Left lung (tissue), 10 donors: ENCODE data around the gene CRAMP1. TPM values are rescaled to one million over a fixed set of nuclear protein-coding genes. Genes with fewer than 3 reads are reported as not detected.
A peak's percentile ranks its signal among the peaks of the same experiment; 100 is the strongest.
"Not testable (repeated sequence)": the region's sequence is repeated elsewhere in the genome, so short reads cannot be mapped to it uniquely, and the experiment has no call there.

ENCODE experiments used
- ATAC-seq: fragments of 200-7000 bp; cut with Tn5 transposase; one replicate; pipeline ENCODE4 v1.9.1; 2020; ENCODE audit warnings: moderate library complexity
- DNase-seq, 4 donors: peaks; one replicate each; pipeline ENCODE4 v3.0.0-alpha.2; 2013 to 2020
- H3K27ac ChIP-seq, 2 donors: fragments of 200-600 bp; sonication (generic) in 1 of 2; one replicate each; pipeline versions ENCODE4 v1.5.0 to v1.8.0; 2020 to 2021
- H3K27me3 ChIP-seq, 2 donors: fragments of 200-600 bp; sonication (generic) in 1 of 2; one replicate each; pipeline versions ENCODE4 v1.5.0 to v1.8.0; 2020 to 2021
- H3K36me3 ChIP-seq, 2 donors: fragments of 200-600 bp; sonication (generic) in 1 of 2; one replicate each; pipeline versions ENCODE4 v1.5.0 to v1.8.0; 2020 to 2021
- H3K4me1 ChIP-seq, 2 donors: fragments of 200-600 bp; one replicate each; pipeline ENCODE4 v1.8.0; 2021
- H3K4me3 ChIP-seq, 2 donors: fragments of 200-600 bp; sonication (generic) in 1 of 2; one replicate each; pipeline versions ENCODE4 v1.5.0 to v1.8.0; 2020 to 2021; ENCODE audit warnings: mild to moderate bottlenecking in 1 of 2
- H3K9me3 ChIP-seq, 2 donors: fragments of 200-600 bp; sonication (generic) in 1 of 2; one replicate each; pipeline versions ENCODE4 v1.5.0 to v1.8.0; 2020 to 2021
- CTCF ChIP-seq, 2 donors: fragments of 200-600 bp; sonication (generic) in 1 of 2; IDR thresholded peaks; one replicate each; pipeline versions ENCODE4 v1.5.0 to v1.8.0; 2021; ENCODE audit warnings: antibody characterized with exemption in 2 of 2
- intact Hi-C, 2 donors: fragments of 100-400 bp; cut with DNase I; formaldehyde crosslinking; loops; one replicate each; pipeline versions ENCODE4 v1.11.2 to v1.14.2; 2022
- polyA plus RNA-seq, 6 donors: library from polyadenylated mRNA; unstranded; fragments of 120-200 nt; gene quantifications; one replicate each; pipeline ENCODE4 v1.2.1, GENCODE V29; 2013; ENCODE audit not compliant: insufficient read length in 6 of 6
- total RNA-seq, 2 donors: library from RNA; stranded (reverse); fragmentation: NEBNext Ultra II Directional; extraction: Animal tissue kit (Norgen Biotek cat#: 25700); gene quantifications; one replicate each; pipeline ENCODE4 v1.2.1, GENCODE V29; 2021
- donor health status: DM: no; HTN: yes; CAD: no.
- donor health status: DM: no; HTN: no; CAD: no.

Gene CRAMP1
- total and polyA plus RNA-seq, 8 donors, result 17.3 to 33.0 (median 26.4) TPM

DNA sequence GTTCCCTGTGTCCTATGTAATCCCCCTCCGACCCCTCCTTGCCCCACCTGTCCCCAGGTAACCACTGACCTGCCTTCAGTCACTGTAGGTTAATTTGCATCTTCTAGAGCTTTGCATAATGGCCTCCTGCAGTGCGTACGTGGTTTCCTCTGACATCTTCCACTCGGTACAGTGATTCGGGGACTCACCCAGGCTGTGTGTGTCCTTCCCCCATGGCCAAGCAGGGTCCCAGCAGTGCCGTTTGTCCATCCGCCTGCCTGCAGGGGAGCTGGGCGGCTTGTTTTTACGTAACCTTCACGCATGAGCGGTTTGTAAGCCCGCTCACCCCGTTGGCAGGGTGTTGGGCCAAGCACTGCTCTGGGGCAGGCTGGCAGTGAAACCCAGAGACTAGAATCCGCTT lies 101.8 kb downstream of the CRAMP1 start:
- intact Hi-C loops, result no loop called here
- no peak for TF ChIP-seq CTCF (IDR thresholded peaks at IDR 0.05)
- ATAC-seq (no peak), DNase-seq (peak in 1 of 4 donors; percentile 39)
- Histone ChIP-seq H3K4me3 (no peak overlapping the region), H3K27ac (no peak overlapping the region), H3K4me1 (peaks cover 0 to 23% of the 10 kb centered on the region in 2 donors), H3K27me3 (no peaks in the 10 kb centered on the region), H3K36me3 (peaks cover 0 to 14% of the 10 kb centered on the region in 2 donors), H3K9me3 (no peaks in the 10 kb centered on the region)

DNA sequence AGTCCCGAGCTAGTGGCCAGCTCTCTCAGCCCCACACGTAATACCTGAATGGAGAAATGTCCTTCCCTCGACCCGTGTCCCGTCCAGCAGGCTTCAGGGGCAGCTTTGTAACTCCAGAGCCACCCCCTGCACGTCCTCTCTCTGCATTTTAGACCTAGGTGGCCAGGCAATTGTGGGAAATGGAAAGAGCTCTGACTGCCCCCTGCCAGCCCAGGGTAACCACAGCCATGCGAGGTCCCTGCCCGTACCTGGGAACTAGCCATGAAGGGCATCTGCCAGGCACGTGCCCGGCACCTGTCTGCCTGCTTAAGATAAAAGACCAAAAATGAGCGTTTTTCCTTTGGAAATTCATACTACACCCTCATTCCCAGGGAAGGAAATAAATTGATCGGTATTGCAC lies 103.1 kb downstream of the CRAMP1 start:
- Histone ChIP-seq H3K27me3 (no peaks in the 10 kb centered on the region), H3K27ac (no peak overlapping the region), H3K36me3 (peaks cover 0 to 10% of the 10 kb centered on the region in 2 donors), H3K4me1 (peaks cover 0 to 30% of the 10 kb centered on the region in 2 donors), H3K9me3 (no peaks in the 10 kb centered on the region), H3K4me3 (no peak overlapping the region)
- TF ChIP-seq CTCF (IDR thresholded peaks at IDR 0.05), result no peak
- DNase-seq (peak in 1 of 4 donors; percentile 39), ATAC-seq (no peak)
- intact Hi-C loops, result no loop called here

DNA sequence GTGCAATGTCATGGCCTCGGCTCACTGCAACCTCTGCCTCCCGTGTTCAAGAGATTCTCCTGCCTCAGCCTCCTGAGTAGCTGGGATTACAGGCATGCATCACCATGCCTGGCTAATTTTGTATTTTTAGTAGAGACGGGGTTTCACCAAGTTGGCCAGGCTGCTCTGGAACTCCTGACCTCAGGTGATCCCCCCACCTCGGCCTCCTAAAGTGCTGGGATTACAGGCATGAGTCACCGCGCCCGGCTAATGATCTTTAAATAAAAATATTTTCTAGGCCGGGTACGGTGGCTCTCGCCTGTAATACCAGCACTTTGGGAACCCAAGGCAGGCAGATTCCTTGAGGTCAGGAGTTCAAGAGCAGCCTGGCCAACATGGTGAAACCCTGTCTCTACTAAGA lies 106.1 kb downstream of the CRAMP1 start:
- not testable (repeated sequence) for ATAC-seq
- H3K4me1 ChIP-seq, result peaks cover 15 to 47% of the 10 kb centered on the region in 2 donors

GRCh38 chr16:1719559-1720229 lies 107.5 kb downstream of the CRAMP1 start:
- Histone ChIP-seq H3K36me3 (peaks cover 0 to 14% of the 10 kb centered on the region in 2 donors), H3K4me1 (peaks cover 15 to 49% of the 10 kb centered on the region in 2 donors), H3K27ac (peak overlapping the region in 1 of 2 donors; percentile 51)
- intact Hi-C loops, H3K9me3 ChIP-seq, H3K4me3 ChIP-seq, H3K27me3 ChIP-seq: not testable (repeated sequence)
- peak in 2 of 4 donors; percentile 37 to 53 for DNase-seq
- ATAC-seq, result peak; percentile 60

More for the DNA sequence above, 106.1 kb downstream of the CRAMP1 start:
- H3K9me3 ChIP-seq, H3K4me3 ChIP-seq, H3K27ac ChIP-seq, intact Hi-C loops, H3K27me3 ChIP-seq, DNase-seq: not testable (repeated sequence)
- peaks cover 0 to 10% of the 10 kb centered on the region in 2 donors for H3K36me3 ChIP-seq

GRCh38 chr16:1721372-1721771 lies 109.2 kb downstream of the CRAMP1 start:
- no peaks in the 10 kb centered on the region for H3K27me3 ChIP-seq
- H3K9me3 ChIP-seq, result no peaks in the 10 kb centered on the region
- intact Hi-C loops, result no loop called here
- no peak for TF ChIP-seq CTCF (IDR thresholded peaks at IDR 0.05)
- peaks cover 15 to 49% of the 10 kb centered on the region in 2 donors for H3K4me1 ChIP-seq
- H3K4me3 ChIP-seq, result no peak overlapping the region
- DNase-seq (peak in 1 of 4 donors; percentile 34), ATAC-seq (no peak)
- H3K27ac ChIP-seq, result peak overlapping the region; percentile 79 to 82
- H3K36me3 ChIP-seq, result peaks cover 0 to 15% of the 10 kb centered on the region in 2 donors

DNA sequence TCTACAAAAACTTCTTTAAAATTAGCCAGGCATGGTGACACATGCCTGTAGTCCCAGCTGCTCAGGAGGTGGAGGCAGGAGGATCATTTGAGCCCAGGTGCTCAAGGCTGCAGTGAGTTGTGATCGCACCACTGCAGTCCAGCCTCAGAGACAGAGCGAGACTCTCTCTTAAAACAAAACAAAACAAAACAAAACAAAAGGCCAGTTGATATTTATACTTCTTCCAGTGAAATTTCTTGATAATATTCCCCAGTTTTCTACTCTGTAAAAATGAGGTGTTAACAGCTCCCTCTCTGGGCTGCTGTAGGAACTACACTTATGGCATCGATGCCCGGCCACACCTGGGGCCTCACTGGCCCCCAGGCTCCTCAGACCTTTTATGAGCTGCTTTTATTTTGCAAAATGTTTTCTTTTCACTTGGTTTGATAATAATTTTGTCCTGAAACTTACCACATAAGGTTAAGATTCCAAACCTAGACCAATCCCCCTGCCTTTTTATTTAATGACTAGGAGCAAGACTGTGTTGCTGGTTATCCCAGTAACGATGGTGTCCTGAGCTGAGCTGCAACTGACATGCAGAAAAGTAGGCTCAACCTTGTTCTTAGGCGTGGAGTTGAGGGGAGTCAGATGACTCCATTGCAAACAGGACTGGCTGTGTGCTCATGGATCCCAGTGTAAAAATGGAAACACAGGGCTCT lies 111.4 kb downstream of the CRAMP1 start:
- DNase-seq (no peak), ATAC-seq (peak; percentile 58)
- TF ChIP-seq CTCF (IDR thresholded peaks at IDR 0.05), result peak; percentile 83
- Histone ChIP-seq H3K27ac (peak overlapping the region in 1 of 2 donors; percentile 82), H3K36me3 (peaks cover 0 to 32% of the 10 kb centered on the region in 2 donors), H3K27me3 (no peaks in the 10 kb centered on the region), H3K4me3 (no peak overlapping the region), H3K9me3 (no peaks in the 10 kb centered on the region), H3K4me1 (peaks cover 15 to 49% of the 10 kb centered on the region in 2 donors)
- intact Hi-C loops, result no loop called here
